DOHH2 (cell line): ENCODE results near the gene FUT8.

ENCODE experiments used
- H3F3A ChIP-seq: fragments of 200-600 bp; sonication (generic), shearing (Covaris generic); 2 replicates; pipeline ENCODE4 v1.6.0; 2016; ENCODE audit warnings: antibody characterized with exemption, mild to moderate bottlenecking; ENCODE audit not compliant: control insufficient read depth, insufficient read depth
- H3K27ac ChIP-seq: fragments of 200-600 bp; sonication (generic); 2 replicates; pipeline ENCODE4 v1.5.1; 2014; ENCODE audit warnings: low read depth, mild to moderate bottlenecking, low read length, moderate library complexity
- H3K27me3 ChIP-seq: fragments of 200-600 bp; sonication (generic); 2 replicates; pipeline ENCODE4 v1.6.1; 2014; ENCODE audit warnings: mild to moderate bottlenecking, low read length, mixed read lengths; ENCODE audit not compliant: control insufficient read depth
- H3K36me3 ChIP-seq: fragments of 200-600 bp; sonication (generic); 2 replicates; pipeline ENCODE4 v1.6.1; 2014; ENCODE audit warnings: mild to moderate bottlenecking, low read length, moderate library complexity, mixed read lengths; ENCODE audit not compliant: control insufficient read depth
- H3K4me1 ChIP-seq: fragments of 200-600 bp; sonication (generic); 2 replicates; pipeline ENCODE4 v1.6.1; 2014; ENCODE audit warnings: mild to moderate bottlenecking, low read length, mixed read lengths; ENCODE audit not compliant: control insufficient read depth
- H3K4me2 ChIP-seq: fragments of 200-600 bp; sonication (generic); 2 replicates; pipeline ENCODE4 v1.6.0; 2014; ENCODE audit warnings: mild to moderate bottlenecking, low read length, moderate library complexity
- H3K4me3 ChIP-seq: fragments of 200-600 bp; sonication (generic); 2 replicates; pipeline ENCODE4 v1.5.1; 2014; ENCODE audit warnings: mild to moderate bottlenecking, low read length, mixed read lengths
- H3K79me2 ChIP-seq: fragments of 200-600 bp; sonication (generic); 2 replicates; pipeline ENCODE4 v1.6.1; 2014; ENCODE audit warnings: mild to moderate bottlenecking, low read length, mixed read lengths; ENCODE audit not compliant: control insufficient read depth
- H3K9me2 ChIP-seq: fragments of 200-600 bp; sonication (generic); replicated peaks from 2 replicates; pipeline ENCODE4 v1.6.1; 2014; ENCODE audit warnings: mild to moderate bottlenecking, low read length, mixed read lengths; ENCODE audit not compliant: control insufficient read depth
- H3K9me3 ChIP-seq: fragments of 200-600 bp; sonication (generic); 2 replicates; pipeline ENCODE4 v1.6.1; 2014; ENCODE audit warnings: antibody characterized with exemption, low read length, mixed read lengths; ENCODE audit not compliant: control insufficient read depth, insufficient read depth
- H4K20me1 ChIP-seq: fragments of 200-600 bp; sonication (generic); 2 replicates; pipeline ENCODE4 v1.6.0; 2014; ENCODE audit warnings: low read depth, mild to moderate bottlenecking, antibody characterized with exemption, low read length, moderate library complexity; ENCODE audit not compliant: control insufficient read depth, insufficient read depth
- EZH2phosphoT487 ChIP-seq: fragments of 200-600 bp; sonication (generic); IDR thresholded peaks from 2 replicates; pipeline ENCODE4 v1.6.1; 2017; ENCODE audit warnings: borderline replicate concordance, mild to moderate bottlenecking, antibody characterized with exemption, low read length, moderate library complexity, mixed read lengths
- TF ChIP-seq, protein P1 (sequence below): fragments of 200-600 bp; sonication (generic); IDR thresholded peaks from one replicate; pipeline ENCODE4 v1.5.1; 2014; ENCODE audit warnings: antibody characterized with exemption, mild to moderate bottlenecking, low read depth, low read length; ENCODE audit not compliant: poor library complexity, severe bottlenecking

FUT8 gene

DNA sequence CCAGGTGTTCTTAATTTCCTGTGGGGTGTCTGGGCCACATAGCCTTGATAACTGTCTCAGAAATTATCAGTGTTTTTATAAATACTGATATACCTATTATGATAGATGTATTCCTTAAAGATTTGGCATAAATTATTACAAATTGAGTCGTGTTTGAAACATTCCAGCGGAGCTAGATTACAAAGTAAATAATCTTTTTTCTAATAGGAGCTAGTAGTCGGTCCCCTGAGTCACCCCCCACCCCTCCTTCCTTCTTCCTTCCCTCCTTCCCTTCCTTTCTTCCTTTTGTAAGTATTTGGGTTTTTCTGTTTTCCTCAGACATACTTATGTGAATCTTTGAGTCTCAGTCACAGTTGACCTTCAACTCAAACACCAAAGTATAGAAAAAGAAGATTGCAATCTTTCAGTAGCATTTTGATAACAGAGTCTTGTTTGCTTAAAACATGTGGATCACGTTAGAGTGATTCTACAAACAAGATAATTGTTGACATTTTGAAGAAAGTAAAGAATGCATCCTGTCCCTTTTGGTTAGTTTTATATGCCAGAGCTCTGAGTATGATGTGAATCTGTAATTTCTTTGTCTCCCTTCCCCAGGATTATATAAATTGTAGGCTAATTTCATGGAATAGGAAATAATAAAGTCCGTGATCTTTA is 264.0 kb downstream of the FUT8 start:
- Histone ChIP-seq H3K4me3 (no peak overlapping the region), H4K20me1 (no peaks in the 10 kb centered on the region), H3K27me3 (no peaks in the 10 kb centered on the region), H3K36me3 (peaks cover 19% of the 10 kb centered on the region), H3F3A (no peaks in the 10 kb centered on the region), H3K27ac (no peak overlapping the region), H3K9me3 (no peaks in the 10 kb centered on the region), H3K9me2 (no peaks in the 10 kb centered on the region), H3K4me1 (no peaks in the 10 kb centered on the region), H3K79me2 (no peaks in the 10 kb centered on the region), H3K4me2 (no peak overlapping the region)
- TF ChIP-seq, protein P1, sequence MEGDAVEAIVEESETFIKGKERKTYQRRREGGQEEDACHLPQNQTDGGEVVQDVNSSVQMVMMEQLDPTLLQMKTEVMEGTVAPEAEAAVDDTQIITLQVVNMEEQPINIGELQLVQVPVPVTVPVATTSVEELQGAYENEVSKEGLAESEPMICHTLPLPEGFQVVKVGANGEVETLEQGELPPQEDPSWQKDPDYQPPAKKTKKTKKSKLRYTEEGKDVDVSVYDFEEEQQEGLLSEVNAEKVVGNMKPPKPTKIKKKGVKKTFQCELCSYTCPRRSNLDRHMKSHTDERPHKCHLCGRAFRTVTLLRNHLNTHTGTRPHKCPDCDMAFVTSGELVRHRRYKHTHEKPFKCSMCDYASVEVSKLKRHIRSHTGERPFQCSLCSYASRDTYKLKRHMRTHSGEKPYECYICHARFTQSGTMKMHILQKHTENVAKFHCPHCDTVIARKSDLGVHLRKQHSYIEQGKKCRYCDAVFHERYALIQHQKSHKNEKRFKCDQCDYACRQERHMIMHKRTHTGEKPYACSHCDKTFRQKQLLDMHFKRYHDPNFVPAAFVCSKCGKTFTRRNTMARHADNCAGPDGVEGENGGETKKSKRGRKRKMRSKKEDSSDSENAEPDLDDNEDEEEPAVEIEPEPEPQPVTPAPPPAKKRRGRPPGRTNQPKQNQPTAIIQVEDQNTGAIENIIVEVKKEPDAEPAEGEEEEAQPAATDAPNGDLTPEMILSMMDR, result no peak
- TF ChIP-seq EZH2phosphoT487, result no peak

DNA sequence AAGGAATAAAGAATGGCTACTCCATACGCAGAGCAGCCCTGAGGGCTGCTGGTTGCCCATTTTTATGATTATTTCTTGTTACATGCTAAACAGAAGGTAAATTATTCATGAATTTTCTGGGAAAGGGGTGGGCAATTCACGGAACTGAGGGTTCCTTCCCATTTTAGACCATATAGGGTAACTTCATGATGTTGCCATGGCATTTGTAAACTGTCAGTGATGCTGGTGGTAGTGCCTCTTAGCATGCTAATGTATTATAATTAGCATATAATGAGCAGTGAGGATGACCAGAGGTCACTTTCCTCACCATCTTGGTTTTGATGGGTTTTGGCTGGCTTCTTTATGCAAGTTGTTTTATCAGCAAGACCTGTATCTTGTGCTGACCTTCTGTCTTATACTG is 273.0 kb downstream of the FUT8 start:
- H3K27ac ChIP-seq, result no peak overlapping the region
- no peaks in the 10 kb centered on the region for H3K4me1 ChIP-seq
- TF ChIP-seq, protein P1, result no peak
- TF ChIP-seq EZH2phosphoT487, result no peak
- no peaks in the 10 kb centered on the region for H3K9me3 ChIP-seq
- no peaks in the 10 kb centered on the region; the same call in 1 of the 2 replicates for H3K79me2 ChIP-seq
- H3K36me3 ChIP-seq, result 0 out of 2 replicates have a peak, but pooled peaks cover 5% of the 10 kb centered on the region
- no peaks in the 10 kb centered on the region for H3F3A ChIP-seq
- no peaks in the 10 kb centered on the region for H3K9me2 ChIP-seq
- H3K4me2 ChIP-seq, result no peak overlapping the region
- H3K27me3 ChIP-seq, result no peaks in the 10 kb centered on the region
- no peaks in the 10 kb centered on the region for H4K20me1 ChIP-seq
- no peak overlapping the region for H3K4me3 ChIP-seq

DNA sequence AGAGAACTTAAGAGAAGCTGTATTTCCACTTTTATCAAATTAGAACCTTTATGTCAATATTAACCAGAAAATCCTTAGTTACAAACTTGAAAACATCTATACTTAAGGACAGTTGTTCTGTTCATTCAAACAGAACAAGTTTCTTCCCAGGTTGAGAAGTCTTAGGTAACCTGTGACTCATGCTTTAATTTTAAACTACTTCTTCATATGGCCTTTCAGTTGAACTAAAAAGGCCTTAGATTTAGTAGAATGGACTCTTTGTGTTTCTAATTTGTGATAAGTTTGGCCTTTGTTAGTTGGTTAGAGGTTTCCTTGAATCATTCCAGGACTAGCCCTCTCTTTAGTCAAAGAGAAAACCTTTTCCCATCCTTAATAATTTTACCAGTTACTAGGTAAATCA is 274.2 kb downstream of the FUT8 start:
- H3K4me1 ChIP-seq, result no peaks in the 10 kb centered on the region
- H3K36me3 ChIP-seq, result 0 out of 2 replicates have a peak, but pooled peaks cover 5% of the 10 kb centered on the region
- H4K20me1 ChIP-seq, result no peaks in the 10 kb centered on the region
- no peak overlapping the region for H3K27ac ChIP-seq
- H3K4me2 ChIP-seq, result no peak overlapping the region
- H3K27me3 ChIP-seq, result no peaks in the 10 kb centered on the region
- no peaks in the 10 kb centered on the region for H3F3A ChIP-seq
- no peak overlapping the region for H3K4me3 ChIP-seq
- H3K9me3 ChIP-seq, result no peaks in the 10 kb centered on the region
- no peaks in the 10 kb centered on the region for H3K9me2 ChIP-seq
- TF ChIP-seq, protein P1, result no peak
- no peak for TF ChIP-seq EZH2phosphoT487
- no peaks in the 10 kb centered on the region; the same call in 1 of the 2 replicates for H3K79me2 ChIP-seq
